ENCODE results near the gene CA12.

The CA12 gene

DNA sequence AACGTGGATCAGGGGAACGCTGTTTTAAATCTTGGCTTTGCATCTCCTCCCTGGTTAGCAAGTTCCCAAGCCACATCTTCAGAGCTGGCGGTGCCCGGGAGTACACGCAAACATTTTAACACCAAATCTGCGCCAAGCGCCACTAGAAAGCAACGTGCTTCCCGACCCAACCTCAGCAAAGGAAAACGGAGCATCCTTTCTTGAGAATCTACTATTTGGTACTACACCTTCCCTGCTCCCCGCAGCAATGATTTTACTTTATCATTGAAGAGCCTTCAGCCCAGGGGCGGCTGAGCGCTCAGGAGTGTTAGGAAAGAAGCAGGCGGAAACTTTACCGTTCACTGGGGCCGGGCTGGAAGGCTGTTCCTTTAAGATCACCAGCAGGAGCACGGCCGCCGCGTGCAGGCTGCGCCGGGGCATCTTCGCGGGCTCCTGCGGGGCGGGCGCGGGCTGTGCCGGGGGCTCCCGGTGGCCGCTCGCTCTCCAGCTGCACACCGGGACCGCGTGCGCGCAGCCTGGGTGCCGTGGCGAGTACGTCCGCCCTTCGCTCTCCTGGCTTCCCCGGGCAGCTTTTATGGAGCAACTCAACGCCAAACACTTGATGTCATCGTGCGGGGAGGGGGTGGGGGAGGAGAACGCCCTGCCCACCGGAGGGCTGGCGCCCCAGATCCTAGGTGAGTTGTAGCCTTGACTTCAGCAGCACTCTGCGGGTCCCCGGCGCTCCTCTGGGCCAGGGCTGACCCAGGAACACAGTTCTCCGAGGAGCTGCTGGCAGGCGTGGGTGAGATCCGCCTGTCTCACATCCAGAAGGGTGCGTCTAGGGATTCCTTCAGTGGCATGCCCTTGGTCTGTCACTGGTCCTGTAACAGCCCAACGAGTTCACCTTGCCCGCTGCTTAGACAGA, at the start of gene CA12:
CA12 (minus strand) TSS at position 546 of the 904 bp plus-strand sequence; CDS start at position 420, 126 bp downstream.
- H3K4me3 ChIP-seq (ENCODE audit: low read length), result peak within 1 kb of the TSS; percentile 55
- DNase-seq (ENCODE audit: low read depth), result peak; percentile 76
- TF ChIP-seq, protein P1, sequence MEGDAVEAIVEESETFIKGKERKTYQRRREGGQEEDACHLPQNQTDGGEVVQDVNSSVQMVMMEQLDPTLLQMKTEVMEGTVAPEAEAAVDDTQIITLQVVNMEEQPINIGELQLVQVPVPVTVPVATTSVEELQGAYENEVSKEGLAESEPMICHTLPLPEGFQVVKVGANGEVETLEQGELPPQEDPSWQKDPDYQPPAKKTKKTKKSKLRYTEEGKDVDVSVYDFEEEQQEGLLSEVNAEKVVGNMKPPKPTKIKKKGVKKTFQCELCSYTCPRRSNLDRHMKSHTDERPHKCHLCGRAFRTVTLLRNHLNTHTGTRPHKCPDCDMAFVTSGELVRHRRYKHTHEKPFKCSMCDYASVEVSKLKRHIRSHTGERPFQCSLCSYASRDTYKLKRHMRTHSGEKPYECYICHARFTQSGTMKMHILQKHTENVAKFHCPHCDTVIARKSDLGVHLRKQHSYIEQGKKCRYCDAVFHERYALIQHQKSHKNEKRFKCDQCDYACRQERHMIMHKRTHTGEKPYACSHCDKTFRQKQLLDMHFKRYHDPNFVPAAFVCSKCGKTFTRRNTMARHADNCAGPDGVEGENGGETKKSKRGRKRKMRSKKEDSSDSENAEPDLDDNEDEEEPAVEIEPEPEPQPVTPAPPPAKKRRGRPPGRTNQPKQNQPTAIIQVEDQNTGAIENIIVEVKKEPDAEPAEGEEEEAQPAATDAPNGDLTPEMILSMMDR (IDR thresholded peaks at IDR 0.05; ENCODE audit: insufficient read depth, low read depth, low read length, missing control alignments), result no peak

DNA sequence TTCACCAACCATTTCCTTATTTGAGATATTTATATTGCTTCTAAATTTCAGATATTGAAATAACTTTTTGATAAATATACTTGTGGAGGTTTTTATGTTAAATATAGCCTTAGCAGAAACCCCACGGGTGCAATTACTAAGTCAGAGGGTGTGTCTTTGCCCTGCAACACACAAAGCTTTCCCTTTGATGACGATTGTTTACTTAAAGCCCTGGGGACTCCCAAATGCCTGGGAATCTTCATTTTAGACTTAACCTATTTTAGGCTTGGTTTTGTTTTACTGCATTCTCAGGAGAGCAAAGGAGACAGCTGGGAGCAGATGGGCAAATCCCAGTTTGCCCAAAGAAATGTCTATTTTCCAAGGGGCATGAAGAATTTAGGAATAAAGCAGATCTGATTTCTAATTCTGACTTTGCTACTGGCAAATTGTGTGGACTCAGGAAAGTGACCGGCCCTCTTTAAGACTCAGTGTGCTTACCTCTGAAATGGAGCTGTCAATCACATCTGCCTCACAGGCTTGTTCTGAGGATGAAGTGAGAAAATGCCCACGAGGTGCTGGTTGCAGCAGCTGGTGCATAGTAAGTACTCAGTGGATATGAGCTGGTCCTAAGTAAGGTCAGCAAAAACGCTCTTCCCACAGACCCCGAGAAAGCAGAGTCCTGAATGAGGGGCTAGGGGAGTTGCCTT, 49.3 kb upstream of the CA12 start:
- DNase-seq (ENCODE audit: low read depth), result no peak
- TF ChIP-seq, protein P1 (IDR thresholded peaks at IDR 0.05; ENCODE audit: insufficient read depth, low read depth, low read length, missing control alignments), result no peak
- H3K4me3 ChIP-seq (ENCODE audit: low read length), result no peak overlapping the region

DNA sequence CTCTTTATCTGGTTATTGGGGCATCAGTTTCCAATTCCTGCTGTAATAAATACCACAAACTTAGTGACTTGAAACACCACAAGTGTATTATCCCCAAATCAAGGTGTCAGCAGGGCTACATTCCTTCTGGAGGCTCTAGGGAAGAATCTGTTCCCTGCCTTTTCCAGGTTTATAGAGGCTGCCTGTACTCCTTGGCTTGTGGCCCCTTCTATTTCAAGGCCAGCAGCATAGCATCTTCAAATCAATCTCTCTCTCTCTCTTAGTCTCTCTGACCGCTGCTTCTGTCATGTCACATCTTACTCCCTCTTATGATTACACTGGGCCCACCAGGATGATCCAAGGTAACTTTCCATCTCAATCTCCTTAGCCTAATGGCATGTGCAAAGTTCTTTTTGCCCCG, 44.9 kb upstream of the CA12 start:
- no peak overlapping the region for H3K4me3 ChIP-seq (ENCODE audit: low read length)
- TF ChIP-seq, protein P1 (IDR thresholded peaks at IDR 0.05; ENCODE audit: insufficient read depth, low read depth, low read length, missing control alignments), result no peak
- no peak for DNase-seq (ENCODE audit: low read depth)

DNA sequence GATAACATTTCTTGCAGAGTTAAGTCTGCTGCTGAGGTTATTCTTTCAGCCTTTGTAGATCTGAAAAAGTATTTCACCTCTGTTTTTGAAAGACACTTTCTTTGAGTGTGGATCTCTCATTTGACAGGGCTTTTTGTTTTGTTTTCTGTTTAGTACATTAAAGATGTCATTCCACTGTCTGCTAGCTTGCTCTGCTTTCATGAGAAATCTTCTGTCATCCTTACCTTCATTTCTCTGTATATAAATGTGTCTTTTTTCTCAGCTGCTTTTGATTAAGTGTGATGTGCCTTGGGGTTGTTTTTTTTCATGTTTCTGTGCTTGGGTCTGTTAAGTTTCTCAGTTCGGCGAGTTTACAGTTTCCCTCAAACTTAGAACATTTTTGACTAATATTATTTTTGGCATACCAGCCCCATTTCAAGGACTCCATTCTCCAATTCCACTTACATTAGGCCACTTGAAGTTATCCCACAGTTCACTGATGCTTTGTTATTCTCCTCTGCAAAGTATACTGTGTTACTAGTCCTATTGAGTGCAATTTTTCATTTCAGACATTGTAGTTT, 43.9 kb upstream of the CA12 start:
- TF ChIP-seq, protein P1 (IDR thresholded peaks at IDR 0.05; ENCODE audit: insufficient read depth, low read depth, low read length, missing control alignments), result no peak
- H3K4me3 ChIP-seq (ENCODE audit: low read length), result no peak overlapping the region
- DNase-seq (ENCODE audit: low read depth), result no peak

DNA sequence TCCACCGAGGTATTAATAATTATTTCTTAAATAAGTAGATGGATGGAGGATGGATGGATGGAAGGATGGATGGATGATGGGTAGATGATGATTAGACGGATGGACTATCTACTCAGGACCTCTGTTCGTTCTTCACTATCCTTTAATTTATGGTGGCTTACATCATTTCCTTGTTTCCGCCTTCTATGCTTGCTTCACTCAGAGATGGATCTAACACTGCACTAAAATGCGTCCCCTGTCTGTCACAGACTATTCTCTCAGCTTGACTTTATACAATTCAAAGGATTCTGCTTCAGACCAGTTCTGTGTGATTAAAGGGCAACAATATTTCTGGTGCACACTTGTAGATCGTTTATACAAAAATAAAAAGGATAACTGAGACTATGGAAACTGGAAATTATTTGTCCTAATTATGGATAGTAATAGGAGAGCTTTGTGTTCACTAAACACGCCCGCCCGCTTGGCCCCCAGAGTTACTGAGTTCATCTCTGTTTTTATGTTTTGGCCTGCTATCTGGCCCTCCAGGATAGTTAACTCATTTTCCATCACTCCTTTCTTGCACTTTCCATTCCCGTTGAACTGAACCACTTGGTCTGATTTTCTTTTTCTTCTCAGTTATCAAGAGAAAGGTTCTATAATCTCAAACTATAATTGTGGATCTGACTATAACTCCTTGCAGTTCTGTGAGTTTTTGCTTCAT, 41.4 kb upstream of the CA12 start:
- H3K4me3 ChIP-seq (ENCODE audit: low read length), result no peak overlapping the region
- TF ChIP-seq, protein P1 (IDR thresholded peaks at IDR 0.05; ENCODE audit: insufficient read depth, low read depth, low read length, missing control alignments), result no peak
- no peak for DNase-seq (ENCODE audit: low read depth)

DNA sequence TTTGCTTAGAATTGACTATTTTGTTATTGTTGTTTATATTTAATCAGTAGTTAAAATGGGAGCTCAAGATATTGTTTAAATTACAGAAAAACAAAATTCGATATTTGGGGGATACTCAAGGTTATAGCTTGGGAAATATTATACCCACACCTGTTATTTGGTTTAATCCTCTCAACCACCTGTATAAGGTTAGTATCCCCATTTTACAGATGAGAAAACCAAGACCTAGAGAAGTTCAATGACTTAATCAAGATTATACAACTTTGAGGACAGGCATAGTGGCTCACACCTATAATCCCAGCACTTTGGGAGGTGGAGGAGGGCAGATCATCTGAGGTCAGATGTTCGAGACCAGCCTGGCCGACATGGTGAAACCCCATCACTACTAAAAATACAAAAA, 39.8 kb upstream of the CA12 start:
- no peak overlapping the region for H3K4me3 ChIP-seq (ENCODE audit: low read length)
- DNase-seq (ENCODE audit: low read depth), result no peak
- TF ChIP-seq, protein P1 (IDR thresholded peaks at IDR 0.05; ENCODE audit: insufficient read depth, low read depth, low read length, missing control alignments), result no peak
